Measurements from ENCODE around the gene CD2.

The CD2 gene

DNA sequence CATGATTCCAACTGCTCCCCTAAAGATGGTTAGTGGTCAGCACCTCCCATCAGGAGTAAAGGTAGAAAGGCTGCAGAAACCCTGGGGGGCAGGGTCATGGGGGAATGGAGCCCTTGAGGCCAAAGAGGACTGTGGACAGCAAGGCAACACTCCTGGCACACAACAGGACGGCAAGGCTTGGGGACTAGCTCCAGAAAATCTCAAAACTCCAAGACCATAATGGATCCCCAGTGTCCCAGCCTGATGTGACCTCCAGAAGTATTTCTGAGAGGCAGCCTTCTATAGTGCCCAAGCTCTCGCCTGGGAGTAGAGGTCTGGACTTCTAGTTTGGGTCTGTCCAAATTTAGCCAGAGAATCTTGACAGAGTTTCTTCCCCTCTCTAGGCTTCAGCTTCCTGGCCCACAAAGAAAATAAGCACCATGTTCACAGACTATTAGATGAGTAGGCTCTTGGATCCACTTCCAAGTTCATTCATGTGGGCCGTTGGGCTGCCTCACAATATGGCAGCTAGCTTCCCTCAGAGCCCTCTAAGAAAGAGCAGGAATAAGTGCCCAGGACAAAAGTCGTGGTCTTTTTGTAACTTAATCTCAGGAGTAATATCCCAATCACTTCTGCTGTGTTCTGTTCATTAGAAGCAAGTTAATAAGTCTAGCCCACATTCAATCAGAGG is 6.9 kb downstream of the CD2 start:
- DNase-seq (ENCODE audit: low read depth), result no peak

DNA sequence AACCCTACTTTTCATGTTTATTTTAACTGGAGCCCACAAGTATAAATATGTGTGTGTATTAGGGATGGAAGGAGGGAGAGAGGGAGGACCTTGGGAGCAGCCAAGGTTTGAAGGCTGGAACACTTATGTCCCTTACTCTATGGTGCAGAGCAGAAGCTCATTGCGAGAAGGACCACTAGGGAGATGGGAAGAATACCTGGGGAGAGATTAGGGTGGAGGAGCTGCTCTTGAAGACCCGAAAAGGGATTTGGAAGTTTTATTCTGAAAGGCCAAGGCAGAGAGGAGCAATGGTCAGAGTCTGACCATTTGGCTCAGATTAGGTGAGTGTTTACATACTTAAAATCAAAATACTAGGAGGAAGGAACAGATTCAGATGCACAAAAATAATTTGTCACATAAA is 8.1 kb downstream of the CD2 start:
- no peak for DNase-seq (ENCODE audit: low read depth)

DNA sequence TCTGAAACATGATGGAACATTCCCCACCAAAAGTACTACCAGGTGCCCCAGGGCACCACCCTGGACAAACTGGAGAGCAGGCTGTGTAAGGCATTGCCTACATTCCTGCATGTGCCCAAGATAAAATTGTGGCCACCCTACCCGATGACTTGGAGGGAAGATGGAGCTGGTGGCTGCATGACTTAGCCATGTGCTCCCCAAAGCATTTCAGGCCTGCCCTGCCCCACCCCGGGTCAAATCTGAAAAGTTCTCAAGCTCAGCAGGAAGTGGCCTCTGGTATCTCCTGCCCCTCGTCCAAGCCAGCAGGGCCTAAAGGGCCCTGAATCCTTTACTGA is 8.5 kb downstream of the CD2 start:
- no peak for DNase-seq (ENCODE audit: low read depth)

DNA sequence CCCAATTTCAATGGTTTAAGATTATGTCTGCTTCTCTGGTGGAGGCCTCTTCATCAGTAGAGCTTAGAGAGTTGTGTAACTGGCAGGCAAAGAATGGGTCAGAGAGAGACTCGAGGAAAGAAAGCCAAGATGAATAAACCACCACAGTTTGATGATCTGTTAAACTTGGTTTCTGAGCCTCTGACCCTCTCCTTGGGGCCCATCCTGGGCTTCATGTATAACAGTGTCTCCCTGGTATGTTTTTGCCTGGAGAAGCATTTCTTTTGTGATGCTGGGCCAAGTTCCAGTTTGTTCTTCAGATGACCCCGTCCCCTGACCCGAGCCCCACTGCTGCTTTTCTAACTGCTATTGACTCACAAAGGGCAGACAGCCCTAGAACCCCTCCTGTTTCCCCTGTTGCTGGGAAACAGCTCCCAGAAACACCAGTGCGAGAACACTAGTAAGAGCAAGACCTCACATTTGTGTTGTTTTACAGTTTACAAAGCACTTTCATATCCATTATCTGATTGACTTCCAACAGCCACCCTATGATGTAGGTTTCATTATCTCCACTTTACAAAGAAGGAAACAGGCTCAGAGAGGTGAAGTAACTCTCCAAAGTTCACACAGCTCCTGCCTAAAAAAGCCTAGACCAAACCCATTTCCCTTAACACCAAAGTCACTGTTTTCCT is 9.0 kb downstream of the CD2 start:
- no peak for DNase-seq (ENCODE audit: low read depth)

DNA sequence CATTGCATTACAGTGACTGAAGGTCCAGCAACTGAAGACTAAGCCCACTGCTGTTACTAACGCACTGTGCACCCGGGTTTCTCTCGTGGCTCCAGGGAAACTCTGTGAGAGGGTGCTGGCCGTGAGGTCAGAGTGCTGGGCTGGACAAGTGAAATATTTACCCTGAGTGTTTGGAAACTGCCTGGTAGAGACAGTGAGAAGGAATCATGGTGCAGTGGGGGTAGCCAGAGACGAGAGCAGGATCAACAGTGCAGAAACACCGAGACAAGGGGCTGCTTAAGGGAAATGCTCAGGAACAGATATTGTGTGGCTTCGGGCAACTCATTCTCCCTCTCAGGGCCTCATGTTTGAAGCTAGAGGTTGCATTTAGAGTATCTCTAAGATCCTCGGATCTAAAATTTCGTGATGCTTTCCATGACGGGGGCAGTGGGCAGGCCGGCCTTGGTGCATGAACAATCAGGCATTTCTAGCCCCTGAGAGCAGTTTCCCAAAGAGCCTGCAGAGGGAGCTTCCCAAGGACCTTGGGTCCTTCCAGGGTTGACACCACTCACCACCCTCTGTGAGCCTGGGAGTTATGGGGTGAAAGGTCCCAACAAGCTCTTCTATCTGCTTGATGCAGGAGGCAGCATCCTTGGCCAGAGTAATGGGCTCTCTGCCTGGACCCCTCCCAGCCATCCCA is 9.7 kb downstream of the CD2 start:
- no peak for DNase-seq (ENCODE audit: low read depth)

DNA sequence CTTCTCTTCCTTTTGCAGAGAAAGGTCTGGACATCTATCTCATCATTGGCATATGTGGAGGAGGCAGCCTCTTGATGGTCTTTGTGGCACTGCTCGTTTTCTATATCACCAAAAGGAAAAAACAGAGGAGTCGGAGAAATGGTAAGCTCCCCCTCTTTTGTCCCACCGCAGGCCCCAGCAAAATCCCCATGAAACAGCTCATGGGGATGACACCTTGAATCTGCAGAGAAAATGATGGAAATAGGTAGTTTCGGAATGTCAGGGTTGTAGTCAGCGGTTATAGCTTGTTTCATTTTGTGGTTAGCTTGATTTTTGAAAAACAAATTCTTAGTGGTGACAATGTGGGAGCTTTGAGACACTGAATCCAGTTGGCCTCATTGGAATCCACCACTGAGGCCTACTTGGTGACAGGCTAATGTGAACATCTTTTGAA is 10.3 kb downstream of the CD2 start:
- no peak for DNase-seq (ENCODE audit: low read depth)

DNA sequence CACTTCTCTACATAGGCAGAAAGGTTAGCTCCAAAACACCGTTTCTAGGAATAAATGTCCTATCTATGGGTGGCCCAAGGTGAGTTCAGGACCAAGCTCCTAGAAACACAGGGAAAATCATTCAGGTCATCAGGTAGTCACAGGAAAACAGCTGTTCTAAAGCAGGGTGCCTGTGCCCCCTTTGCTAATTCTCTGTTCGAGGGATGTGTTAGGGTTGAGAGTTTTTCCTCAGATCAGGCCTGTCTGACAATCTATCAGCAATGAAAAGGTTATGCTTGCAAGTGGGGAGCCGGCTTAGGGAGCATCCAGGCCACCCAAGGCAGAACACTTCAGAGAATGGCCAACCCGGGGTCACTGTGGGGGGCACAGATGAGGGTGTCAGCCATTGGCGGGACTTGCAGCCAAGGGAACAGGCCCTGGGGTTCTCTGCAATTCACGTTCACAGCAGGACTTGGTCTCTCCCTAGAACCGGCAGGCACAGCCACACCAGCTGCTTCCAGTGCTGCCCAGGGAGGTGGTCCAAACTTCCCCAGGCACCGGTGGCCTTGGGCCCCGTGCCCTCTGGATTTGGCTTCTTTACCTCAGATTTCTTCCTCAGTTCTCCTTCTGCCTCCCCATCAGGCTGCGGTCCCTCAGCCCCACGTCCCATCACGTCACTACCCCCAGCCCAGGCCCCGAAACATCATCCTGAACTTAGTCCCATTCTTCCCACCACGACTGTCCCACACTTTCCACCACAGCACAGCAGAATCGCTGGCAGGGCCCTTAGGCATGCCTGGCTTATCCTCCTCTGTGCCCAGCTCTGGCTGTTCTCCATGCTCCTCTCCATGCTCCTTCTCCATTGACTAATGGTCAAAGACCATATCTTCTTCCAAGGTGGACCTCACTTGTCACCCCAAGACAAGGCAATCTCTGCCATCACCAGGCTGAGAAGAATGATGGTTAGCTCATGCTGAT is 11.0 kb downstream of the CD2 start:
- no peak for DNase-seq (ENCODE audit: low read depth)

DNA sequence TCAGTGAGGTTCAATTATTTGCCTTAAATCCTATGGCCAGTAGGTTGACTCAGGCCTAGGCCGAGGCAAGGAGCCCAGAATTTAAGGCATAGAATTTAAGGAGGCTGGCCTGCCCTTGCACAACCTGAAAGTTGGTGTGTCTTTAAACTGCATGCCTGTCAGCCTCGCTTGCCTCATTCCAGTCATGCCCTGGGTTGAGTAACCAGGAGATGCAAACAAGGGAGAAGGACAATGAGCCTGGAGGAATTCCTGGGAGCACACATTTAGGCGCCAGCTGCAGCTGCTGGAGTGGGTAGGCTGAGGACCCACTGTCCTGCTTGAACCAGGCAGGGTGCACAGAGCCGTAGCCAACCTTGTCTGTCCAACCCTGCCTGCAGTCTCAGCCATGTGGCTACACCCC is 11.7 kb downstream of the CD2 start:
- no peak for DNase-seq (ENCODE audit: low read depth)

DNA sequence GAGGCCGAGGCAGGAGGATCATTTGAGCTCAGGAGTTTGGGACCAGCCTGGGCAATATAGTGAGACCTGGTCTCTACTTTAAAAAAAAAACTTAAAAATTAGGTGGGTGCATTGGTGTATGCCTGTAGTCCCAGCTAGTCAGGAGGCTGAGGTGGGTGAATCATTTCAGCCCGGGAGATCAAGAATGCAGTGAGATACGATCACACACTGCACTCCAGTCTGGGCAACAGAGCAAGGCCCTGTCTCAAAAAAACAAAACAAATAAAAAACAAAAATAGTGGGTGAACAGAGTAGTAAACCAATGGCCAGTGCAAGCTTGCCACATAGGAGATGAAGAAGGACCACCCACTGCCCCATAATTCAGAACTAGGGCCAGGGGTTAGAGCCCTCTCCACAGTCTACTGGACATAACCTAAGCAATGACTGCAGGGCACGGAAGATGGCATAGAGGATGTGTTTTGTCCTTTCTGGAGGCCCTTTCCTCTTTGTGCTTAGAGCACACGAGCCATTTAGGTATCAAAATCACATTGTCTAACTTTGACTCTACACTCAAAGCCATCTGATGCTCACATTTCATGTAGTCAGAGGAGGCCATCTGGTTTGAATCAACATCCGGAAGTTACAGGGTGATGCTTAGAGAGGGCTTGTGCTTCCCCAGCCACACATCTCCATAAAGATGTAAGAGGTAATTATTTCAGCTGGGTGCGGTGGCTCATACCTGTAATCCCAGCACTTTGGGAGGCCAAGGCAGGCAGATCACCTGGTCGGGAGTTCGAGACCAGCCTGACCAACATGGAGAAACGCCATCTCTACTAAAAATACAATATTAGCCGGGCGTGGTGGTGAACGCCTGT is 12.6 kb downstream of the CD2 start:
- DNase-seq (ENCODE audit: low read depth), result no peak

DNA sequence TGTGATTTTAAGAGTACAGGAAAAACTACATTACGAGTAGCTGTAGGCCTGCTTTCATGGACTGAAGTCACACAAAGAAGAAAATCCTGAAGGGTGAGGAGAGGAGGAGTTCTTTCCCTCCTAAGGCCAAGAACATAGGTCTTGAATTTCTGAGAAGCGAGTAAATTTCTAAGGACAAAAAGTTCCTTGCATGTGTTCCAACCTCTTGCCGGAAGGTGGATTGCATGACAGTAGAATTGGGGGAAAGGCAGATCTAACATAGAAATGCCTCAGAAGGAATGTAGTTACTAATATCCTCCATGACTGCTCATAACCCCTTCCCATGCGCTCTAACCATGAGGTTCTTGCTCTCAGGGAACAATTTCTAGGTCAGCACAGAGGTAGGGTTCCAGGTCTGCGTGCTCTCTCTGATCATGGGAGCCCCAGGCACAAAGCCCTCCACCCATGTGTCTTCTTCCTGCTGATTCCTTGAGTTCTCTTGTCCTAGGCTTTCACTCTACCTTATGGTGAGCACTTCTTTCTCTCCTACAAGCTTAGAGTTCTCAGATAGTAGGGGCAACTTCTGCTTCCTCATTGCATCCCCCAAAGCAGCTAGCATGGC is 13.7 kb downstream of the CD2 start:
- DNase-seq (ENCODE audit: low read depth), result no peak

DNA sequence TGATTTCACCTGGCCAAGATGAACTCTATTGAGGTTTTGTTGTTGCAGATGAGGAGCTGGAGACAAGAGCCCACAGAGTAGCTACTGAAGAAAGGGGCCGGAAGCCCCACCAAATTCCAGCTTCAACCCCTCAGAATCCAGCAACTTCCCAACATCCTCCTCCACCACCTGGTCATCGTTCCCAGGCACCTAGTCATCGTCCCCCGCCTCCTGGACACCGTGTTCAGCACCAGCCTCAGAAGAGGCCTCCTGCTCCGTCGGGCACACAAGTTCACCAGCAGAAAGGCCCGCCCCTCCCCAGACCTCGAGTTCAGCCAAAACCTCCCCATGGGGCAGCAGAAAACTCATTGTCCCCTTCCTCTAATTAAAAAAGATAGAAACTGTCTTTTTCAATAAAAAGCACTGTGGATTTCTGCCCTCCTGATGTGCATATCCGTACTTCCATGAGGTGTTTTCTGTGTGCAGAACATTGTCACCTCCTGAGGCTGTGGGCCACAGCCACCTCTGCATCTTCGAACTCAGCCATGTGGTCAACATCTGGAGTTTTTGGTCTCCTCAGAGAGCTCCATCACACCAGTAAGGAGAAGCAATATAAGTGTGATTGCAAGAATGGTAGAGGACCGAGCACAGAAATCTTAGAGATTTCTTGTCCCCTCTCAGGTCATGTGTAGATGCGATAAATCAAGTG is 14.3 kb downstream of the CD2 start:
- DNase-seq (ENCODE audit: low read depth), result no peak

DNA sequence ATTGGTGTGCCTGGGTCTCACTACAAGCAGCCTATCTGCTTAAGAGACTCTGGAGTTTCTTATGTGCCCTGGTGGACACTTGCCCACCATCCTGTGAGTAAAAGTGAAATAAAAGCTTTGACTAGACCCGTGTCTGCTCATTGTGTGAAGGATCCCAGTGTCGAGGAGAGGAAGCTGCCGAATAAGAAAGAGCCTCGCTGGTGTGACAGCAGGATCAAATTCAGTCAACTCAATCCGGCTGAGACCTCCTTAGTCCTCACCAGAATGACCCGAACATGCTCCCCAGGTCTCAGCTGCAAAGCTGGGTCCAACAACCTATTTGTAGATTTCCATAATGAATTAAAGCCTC is 14.8 kb downstream of the CD2 start:
- no peak for DNase-seq (ENCODE audit: low read depth)

DNA sequence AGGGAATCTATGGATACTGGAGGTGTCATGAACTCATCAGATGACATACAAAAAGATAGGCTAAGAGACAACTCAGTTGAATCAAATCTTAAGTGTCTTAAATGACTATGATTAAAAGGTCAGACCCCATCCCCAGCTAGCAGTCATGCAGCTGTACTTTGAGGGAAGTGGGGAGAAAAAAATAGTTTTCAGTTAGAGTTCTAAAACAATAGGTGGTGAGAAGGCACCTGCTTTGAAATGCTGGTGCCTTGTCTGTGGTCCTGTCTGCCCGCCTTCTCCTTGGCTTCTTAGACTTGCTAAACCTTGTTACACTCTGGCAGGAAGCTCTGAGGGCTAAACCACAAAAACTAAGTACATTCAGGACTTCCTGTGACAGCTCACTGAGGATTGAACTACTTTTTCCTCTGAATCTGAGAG is 15.3 kb downstream of the CD2 start:
- DNase-seq (ENCODE audit: low read depth), result peak; percentile 63

DNA sequence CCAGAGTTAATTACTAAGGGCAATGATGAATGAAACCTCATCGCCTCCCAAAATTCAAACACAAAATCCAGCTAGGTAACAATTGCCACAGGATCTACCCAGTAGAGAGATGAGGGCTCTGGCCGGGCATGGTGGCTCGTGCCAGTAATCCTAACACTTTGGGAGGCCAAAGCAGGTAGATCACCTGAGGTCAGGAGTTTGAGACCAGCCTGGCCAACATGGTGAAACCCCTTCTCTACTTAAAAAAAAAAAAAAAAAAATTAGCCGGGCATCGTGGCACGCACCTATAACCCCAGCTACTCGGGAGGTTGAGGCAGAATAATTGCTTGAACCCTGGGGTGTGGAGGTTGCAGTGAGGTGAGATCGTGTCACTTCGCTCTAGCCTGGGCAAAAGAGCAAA is 15.8 kb downstream of the CD2 start:
- DNase-seq (ENCODE audit: low read depth), result no peak

DNA sequence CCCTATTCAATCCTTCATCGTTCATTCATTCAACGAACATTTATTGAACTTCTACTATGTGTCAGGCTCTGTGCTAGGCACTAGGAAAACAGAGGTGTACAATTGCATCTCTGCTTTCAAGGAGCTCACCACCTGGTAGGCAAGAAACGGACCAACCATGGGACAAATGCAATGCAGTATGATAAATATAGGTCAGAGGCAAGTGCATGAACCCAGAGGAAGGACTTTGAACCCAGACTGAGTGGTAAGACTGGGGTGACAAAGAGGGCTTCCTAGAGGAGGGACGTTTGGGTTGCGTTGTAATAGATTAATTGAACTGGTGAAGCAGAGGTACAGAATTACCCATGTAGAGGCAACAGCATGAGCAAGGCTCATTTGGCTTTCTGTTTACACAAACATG is 16.4 kb downstream of the CD2 start:
- DNase-seq (ENCODE audit: low read depth), result no peak

DNA sequence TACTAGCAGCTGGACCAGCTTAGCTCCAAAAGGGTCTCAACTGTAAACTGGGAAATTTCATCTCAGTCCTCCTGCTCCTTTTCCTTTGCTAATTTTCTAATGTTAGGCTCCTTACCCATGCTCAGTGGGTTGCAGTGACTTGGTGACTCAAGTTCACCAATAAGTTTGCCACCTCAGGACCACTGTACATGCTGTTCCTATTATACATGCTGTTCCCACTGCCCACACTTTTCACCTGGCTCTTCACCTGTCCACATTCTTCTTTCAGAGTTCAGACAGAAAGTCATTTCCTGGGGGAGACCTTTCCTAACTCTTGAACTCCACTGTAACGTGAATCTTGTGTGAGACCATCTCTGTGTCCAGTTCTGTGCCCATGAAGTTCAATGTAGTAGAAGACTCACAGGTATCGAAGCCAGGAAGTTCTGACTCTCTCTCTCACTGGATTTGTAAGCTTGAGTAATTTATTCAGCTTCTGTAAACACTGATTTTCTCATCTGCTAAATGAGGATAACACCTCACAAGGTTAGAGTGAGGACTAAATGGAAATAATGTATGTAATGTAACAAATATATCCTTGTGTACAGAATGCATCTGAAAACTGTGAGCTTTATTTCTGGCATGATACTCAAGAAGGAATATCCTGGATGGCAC is 17.9 kb downstream of the CD2 start:
- DNase-seq (ENCODE audit: low read depth), result no peak

DNA sequence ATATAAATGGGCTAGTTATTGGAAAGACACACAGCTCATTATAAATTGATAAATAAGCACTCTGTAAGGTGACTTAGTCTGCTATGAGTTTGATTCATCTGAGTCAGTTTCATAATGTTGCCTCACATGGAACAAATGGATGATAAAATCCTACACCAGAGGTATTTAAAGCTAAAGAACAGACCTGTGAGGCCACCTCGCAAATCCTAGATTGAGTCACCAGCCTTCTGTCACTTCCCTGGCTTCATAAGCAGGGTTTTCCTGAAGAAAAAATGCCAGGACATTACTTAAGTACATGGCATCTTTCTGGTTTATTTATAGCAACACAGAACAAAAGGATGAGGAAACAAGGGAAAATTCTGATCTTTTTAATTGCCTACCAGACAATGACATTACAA is 18.4 kb downstream of the CD2 start:
- DNase-seq (ENCODE audit: low read depth), result no peak

DNA sequence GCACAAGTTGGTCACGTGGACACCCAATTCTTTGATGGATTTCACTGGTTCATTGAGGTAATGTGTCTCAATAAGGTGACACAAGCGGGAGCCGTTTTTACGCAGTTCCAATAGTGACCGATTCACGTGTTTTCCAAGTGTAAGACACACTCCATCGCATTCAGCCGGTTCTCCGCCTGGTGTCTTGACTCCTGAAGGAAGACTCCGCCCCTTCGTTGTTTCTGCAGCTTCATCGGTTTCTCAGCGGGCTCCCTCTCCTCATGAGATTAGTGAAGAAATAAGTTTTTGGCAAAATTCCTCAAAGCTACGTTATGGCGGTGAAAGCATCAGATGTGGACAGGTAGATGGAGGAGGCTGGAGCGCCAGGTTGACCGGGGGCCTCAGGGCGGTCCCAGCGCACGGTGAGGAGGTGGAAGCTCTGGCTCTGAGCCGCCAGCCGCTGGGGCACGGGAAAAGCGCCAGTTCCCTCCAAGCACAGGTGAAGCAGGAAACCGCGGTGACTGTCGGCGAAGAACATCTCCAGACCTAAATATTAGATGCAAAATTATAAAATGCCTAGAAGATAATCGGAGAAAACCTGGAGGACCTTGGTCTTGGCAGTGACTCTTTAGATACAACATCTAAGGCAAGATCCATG is 21.0 kb downstream of the CD2 start:
- no peak for DNase-seq (ENCODE audit: low read depth)
